GM12875 (cell line): ENCODE measurements around the gene OSMR.

ENCODE experiments used
- H3K4me3 ChIP-seq: one replicate; pipeline ENCODE4 v1.5.1; 2011; ENCODE audit warnings: low read depth, low read length, control low read depth
- CTCF ChIP-seq: IDR thresholded peaks from 2 replicates; pipeline ENCODE4 v1.5.1; 2011; ENCODE audit warnings: low read depth, mild to moderate bottlenecking, control low read depth, inconsistent platforms, low read length, moderate library complexity, borderline replicate concordance; ENCODE audit not compliant: insufficient read depth

Gene OSMR

DNA sequence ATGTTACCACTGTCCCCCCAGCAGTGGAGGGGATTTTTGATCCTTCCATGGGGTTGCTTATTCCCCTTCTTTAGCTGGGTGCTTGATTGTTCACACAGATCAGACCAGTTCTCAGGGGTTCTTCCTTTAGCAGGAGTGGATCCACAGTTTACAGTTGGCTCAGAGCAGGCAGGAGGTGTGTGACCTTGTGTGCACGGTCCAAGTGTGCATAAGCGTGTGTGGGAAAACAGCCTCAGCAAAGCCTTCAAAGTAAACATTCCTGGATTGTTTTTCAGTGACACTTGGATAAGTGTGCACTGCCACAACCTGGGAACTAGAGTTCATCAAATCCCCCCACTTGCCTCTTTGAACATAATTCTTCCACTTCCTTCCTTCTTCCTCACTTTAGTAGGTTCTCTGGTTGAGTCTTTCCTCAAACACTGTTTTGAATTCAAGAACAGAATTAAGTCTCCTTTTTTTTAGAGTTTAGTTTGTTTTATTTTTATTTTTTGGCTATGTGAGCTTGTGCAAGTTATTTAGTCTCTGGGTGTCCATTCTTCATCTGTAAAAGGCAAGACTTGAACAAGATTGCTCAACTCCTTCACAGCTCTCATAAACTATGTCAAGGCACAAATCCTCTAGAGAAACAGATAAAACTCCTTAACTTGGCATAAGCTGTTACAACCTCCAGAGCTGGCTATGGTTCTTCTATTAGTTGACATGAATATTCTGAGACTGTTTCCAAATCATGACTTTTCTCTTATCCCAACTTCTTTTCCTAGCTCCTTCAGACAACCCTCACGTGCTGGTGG is 78.0 kb downstream of the OSMR start:
- no peak overlapping the region for H3K4me3 ChIP-seq
- no peak for TF ChIP-seq CTCF

DNA sequence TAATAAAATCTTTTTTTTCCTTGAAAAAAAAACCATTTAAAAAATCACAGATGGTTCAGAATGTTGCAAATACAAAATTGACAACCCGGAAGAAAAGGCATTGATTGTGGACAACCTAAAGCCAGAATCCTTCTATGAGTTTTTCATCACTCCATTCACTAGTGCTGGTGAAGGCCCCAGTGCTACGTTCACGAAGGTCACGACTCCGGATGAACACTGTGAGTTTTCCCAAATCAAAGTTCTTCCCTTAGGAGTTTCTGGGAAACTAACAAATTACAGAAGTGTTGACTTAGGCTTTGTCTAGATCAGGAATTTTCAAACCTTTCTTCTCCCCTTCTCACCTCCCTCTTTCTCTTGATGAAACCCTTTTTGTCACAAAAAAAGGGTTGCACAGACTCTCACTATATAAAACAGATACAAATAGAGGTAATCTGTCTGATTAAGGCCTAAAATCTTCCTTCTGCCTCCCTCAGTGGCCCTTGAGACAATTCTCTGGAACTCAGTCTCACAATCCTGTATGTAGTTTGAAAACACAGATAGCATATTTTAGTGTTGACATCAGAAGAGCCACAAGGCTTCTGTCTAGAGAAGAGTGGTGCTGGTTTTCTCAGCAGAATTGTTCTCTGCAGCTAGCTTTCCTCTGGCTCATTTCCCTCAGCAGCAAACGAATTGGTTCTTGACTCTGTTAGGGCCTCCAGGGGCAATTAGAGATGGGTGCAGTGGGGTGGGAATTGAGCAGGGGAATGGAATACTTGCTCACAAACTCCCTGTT is 79.5 kb downstream of the OSMR start:
- no peak overlapping the region for H3K4me3 ChIP-seq
- no peak for TF ChIP-seq CTCF

GRCh38 chr5:38926121-38926520 is 80.3 kb downstream of the OSMR start:
- TF ChIP-seq CTCF: no peak
- no peak overlapping the region for H3K4me3 ChIP-seq

DNA sequence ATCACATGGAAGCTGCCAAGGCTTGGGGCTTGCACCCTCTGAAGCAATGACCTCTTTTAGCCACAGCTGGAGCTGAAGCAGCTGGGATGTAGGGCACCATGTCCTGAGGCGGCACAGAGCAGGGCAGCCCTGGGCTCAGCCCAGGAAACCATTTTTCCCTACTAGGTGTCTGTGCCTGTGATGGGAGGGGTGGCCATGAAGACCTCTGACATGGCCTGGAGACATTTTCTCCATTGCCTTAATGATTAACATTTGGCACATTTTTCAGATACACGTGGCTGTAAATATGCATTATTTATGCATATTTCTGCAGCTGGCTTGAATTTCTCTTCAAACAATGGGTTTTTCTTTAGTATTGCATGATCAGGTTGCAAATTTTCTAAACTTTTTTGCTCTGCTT is 81.7 kb downstream of the OSMR start:
- H3K4me3 ChIP-seq: no peak overlapping the region
- no peak for TF ChIP-seq CTCF

- no peak overlapping the region for H3K4me3 ChIP-seq
- no peak for TF ChIP-seq CTCF
These were observed 84.0 kb downstream of the OSMR start for GRCh38 chr5:38929838-38930237.

GRCh38 chr5:38931731-38932130 is 85.9 kb downstream of the OSMR start:
- no peak overlapping the region for H3K4me3 ChIP-seq
- no peak for TF ChIP-seq CTCF

- TF ChIP-seq CTCF: no peak
- H3K4me3 ChIP-seq: no peak overlapping the region
These were observed 87.1 kb downstream of the OSMR start for GRCh38 chr5:38932854-38933408.
